K562 (cell line): ENCODE measurements around the gene LRRC59. TPM values are rescaled to one million over a fixed set of nuclear protein-coding genes. Genes with fewer than 3 reads are reported as not detected.

ENCODE experiments used
- ATF4 ChIP-seq: fragments of 450-650 bp; formaldehyde crosslinking; IDR thresholded peaks from 2 replicates; pipeline ENCODE4 v1.4.0; 2022; ENCODE audit warnings: mild to moderate bottlenecking, moderate library complexity
- COPS2 ChIP-seq: fragments of 450-650 bp; conservative IDR thresholded peaks from 2 replicates; pipeline ENCODE4 v1.6.1; 2016; ENCODE audit warnings: mild to moderate bottlenecking, moderate library complexity
- CREBBP ChIP-seq: IDR thresholded peaks from one replicate; pipeline ENCODE4 v1.6.1; 2012; ENCODE audit warnings: low read depth, mild to moderate bottlenecking, control low read depth, inconsistent platforms, low read length
- CREM ChIP-seq: IDR thresholded peaks from 2 replicates; pipeline ENCODE4 v1.6.1; 2014; ENCODE audit warnings: antibody characterized with exemption, low read depth
- FOSL1 ChIP-seq: fragments of 200-800 bp; sonication (Bioruptor generic); conservative IDR thresholded peaks from 2 replicates; pipeline ENCODE4 v1.6.1; 2016; ENCODE audit warnings: missing genetic modification characterization, missing compliant biosample characterization
- HNRNPL ChIP-seq: fragments of 200-400 bp; formaldehyde crosslinking; IDR thresholded peaks from 2 replicates; pipeline ENCODE4 v1.6.1; 2017; ENCODE audit warnings: low read depth, mild to moderate bottlenecking, low read length
- ID3 ChIP-seq, 2 experiments: fragments of 250-450 bp in 1 of 2; fragments of 450-650 bp in 1 of 2; sonication (Bioruptor Pico) in 1 of 2; IDR thresholded peaks; 2 replicates each; pipeline versions ENCODE4 v1.6.1 to v1.8.0; 2016 to 2021; ENCODE audit warnings: mild to moderate bottlenecking in 2 of 2, moderate library complexity in 2 of 2, missing compliant biosample characterization in 1 of 2, missing genetic modification characterization in 1 of 2
- ILK ChIP-seq: fragments of 450-650 bp; IDR thresholded peaks from 2 replicates; pipeline ENCODE4 v1.6.1; 2016; ENCODE audit warnings: missing genetic modification characterization, low read depth, mild to moderate bottlenecking, missing compliant biosample characterization, moderate library complexity, borderline replicate concordance
- IRF2 ChIP-seq: sonication (generic); formaldehyde crosslinking; IDR thresholded peaks from 2 replicates; pipeline ENCODE4 v1.8.1; 2022; ENCODE audit warnings: mild to moderate bottlenecking, missing genetic modification reagents
- KDM4B ChIP-seq, 2 experiments: fragments of 450-650 bp in 1 of 2; sonication (generic) in 1 of 2; IDR thresholded peaks; 2 replicates each; pipeline ENCODE4 v1.6.1; 2016 to 2017; ENCODE audit warnings: borderline replicate concordance in 2 of 2, antibody characterized with exemption in 1 of 2, low read depth in 1 of 2, mild to moderate bottlenecking in 1 of 2
- MLX ChIP-seq, 2 experiments: fragments of 450-650 bp in 1 of 2; sonication (generic) in 1 of 2; formaldehyde crosslinking; conservative IDR thresholded peaks; 2 replicates each; pipeline versions ENCODE4 v1.4.0 to v1.8.1; 2020 to 2022; ENCODE audit warnings: mild to moderate bottlenecking in 1 of 2, missing genetic modification reagents in 1 of 2
- NFATC3 ChIP-seq: fragments of 450-650 bp; IDR thresholded peaks from 2 replicates; pipeline ENCODE4 v1.6.1; 2017; ENCODE audit warnings: mild to moderate bottlenecking
- OTX1 ChIP-seq: fragments of 450-650 bp; formaldehyde crosslinking; IDR thresholded peaks from 2 replicates; pipeline ENCODE4 v1.4.0; 2022; ENCODE audit warnings: mild to moderate bottlenecking
- RBM17 ChIP-seq: fragments of 200-400 bp; formaldehyde crosslinking; IDR thresholded peaks from 2 replicates; pipeline ENCODE4 v1.6.1; 2017; ENCODE audit warnings: low read depth, mild to moderate bottlenecking, low read length, borderline replicate concordance
- SIN3B ChIP-seq: fragments of 450-650 bp; IDR thresholded peaks from 2 replicates; pipeline ENCODE4 v1.6.1; 2017; ENCODE audit warnings: low read depth, mild to moderate bottlenecking, moderate library complexity
- SP1 ChIP-seq: sonication (generic); formaldehyde crosslinking; IDR thresholded peaks from 2 replicates; pipeline ENCODE4 v1.8.1; 2022; ENCODE audit warnings: mild to moderate bottlenecking, missing genetic modification reagents
- SPI1 ChIP-seq: IDR thresholded peaks from 2 replicates; pipeline ENCODE4 v1.6.1; 2011; ENCODE audit warnings: low read depth, low read length, control low read depth, borderline replicate concordance
- TFAM ChIP-seq: fragments of 250-450 bp; sonication (Bioruptor Pico); conservative IDR thresholded peaks from 2 replicates; pipeline ENCODE4 v1.5.0; 2021; ENCODE audit warnings: mild to moderate bottlenecking, moderate library complexity
- UBTF ChIP-seq, 2 experiments: IDR thresholded peaks; 2 replicates each; pipeline ENCODE4 v1.6.1; 2012; ENCODE audit warnings: improper control_type of control experiment in 2 of 2, low read depth in 2 of 2, low read length in 2 of 2, borderline replicate concordance in 1 of 2
- YY1 ChIP-seq, 3 experiments: IDR thresholded peaks; 2 replicates each; pipeline ENCODE4 v1.6.1; 2011; ENCODE audit warnings: low read length in 2 of 3, mild to moderate bottlenecking in 2 of 3, moderate library complexity in 2 of 3, borderline replicate concordance in 1 of 3, control low read depth in 1 of 3, low read depth in 1 of 3; ENCODE audit not compliant: insufficient read depth in 3 of 3, insufficient replicate concordance in 2 of 3, control insufficient read depth in 1 of 3, insufficient read length in 1 of 3; ENCODE audit errors: extremely low read depth in 1 of 3
- ZFPM2 ChIP-seq: fragments of 250-450 bp; sonication (Bioruptor Pico); IDR thresholded peaks from 2 replicates; pipeline ENCODE4 v1.5.1; 2022; ENCODE audit warnings: mild to moderate bottlenecking
- ZNF354B ChIP-seq: fragments of 250-450 bp; sonication (Bioruptor Pico); IDR thresholded peaks from 2 replicates; pipeline ENCODE4 v1.4.0; 2020
- ZNF561 ChIP-seq: fragments of 450-650 bp; formaldehyde crosslinking; conservative IDR thresholded peaks from 2 replicates; pipeline ENCODE4 v1.4.0; 2020; ENCODE audit warnings: mild to moderate bottlenecking, moderate library complexity
- polyA plus RNA-seq, 8 experiments: library from polyadenylated mRNA; depleted of rRNA in 4 of 8; stranded (reverse) in 5 of 8; unstranded in 3 of 8; fragments of >200 nt; fragmentation: Nextera tagmentation in 2 of 8; fragmentation: Illumina TruSeq in 1 of 8; extraction: Ambion mirVana in 2 of 8; extraction: Trizol in 1 of 8; gene quantifications; 2 replicates each; pipeline versions ENCODE4 v1.2.1 to v1.2.3, GENCODE V29; 2011 to 2014; ENCODE audit warnings: inconsistent platforms in 1 of 8, missing spikeins in 1 of 8
- total RNA-seq, 7 experiments: library from RNA; depleted of rRNA in 6 of 7; stranded (reverse); fragments of >200 nt in 6 of 7; fragmentation: Illumina TruSeq in 2 of 7; extraction: Trizol in 2 of 7; gene quantifications; 2 replicates each; pipeline versions ENCODE4 v1.2.1 to v1.2.3, GENCODE V29; 2011 to 2021; ENCODE audit warnings: low replicate concordance in 1 of 7

LRRC59 gene
- total and polyA plus RNA-seq, 9 of the 15 experiments (the other 6 are each of a cell fraction or from before 2014, with no cell fraction given): 27.8 to 244 (median 154) TPM

- no peak for TF ChIP-seq ZNF354B (CRISPR knock-in tag)
- peak; percentile 83; the same call in 1 of the 2 replicates for TF ChIP-seq HNRNPL
- TF ChIP-seq UBTF (IDR thresholded peaks at IDR 0.05; ENCODE audit: borderline replicate concordance in 1 of 2, low read depth in 2 of 2, low read length in 2 of 2): no peak
- TF ChIP-seq CREBBP: no peak
- peak in 2 of 3 experiments; percentile 67 to 71 for TF ChIP-seq YY1 (IDR thresholded peaks at IDR 0.05; ENCODE audit: borderline replicate concordance in 1 of 3, control insufficient read depth in 1 of 3, extremely low read depth in 1 of 3, insufficient read depth in 3 of 3, insufficient read length in 1 of 3, insufficient replicate concordance in 2 of 3, low read depth in 1 of 3, low read length in 2 of 3)
- TF ChIP-seq ID3 (CRISPR knock-in tag; IDR thresholded peaks at IDR 0.05): no peak
- peak; percentile 93 for TF ChIP-seq ID3 (tag; IDR thresholded peaks at IDR 0.05)
- peak; percentile 97 for TF ChIP-seq SP1
- peak; percentile 83 for TF ChIP-seq SIN3B
- no peak for TF ChIP-seq ILK (tag)
- TF ChIP-seq COPS2: no peak
- TF ChIP-seq RBM17: no peak
- TF ChIP-seq CREM: peak; percentile 99
- TF ChIP-seq MLX (CRISPR knock-in tag; conservative IDR thresholded peaks at IDR 0.05): no peak
- TF ChIP-seq FOSL1 (tag): peak; percentile 77
- TF ChIP-seq NFATC3: no peak
- no peak for TF ChIP-seq ZFPM2 (CRISPR knock-in tag)
- no peak for TF ChIP-seq ATF4
- TF ChIP-seq KDM4B (IDR thresholded peaks at IDR 0.05; ENCODE audit: borderline replicate concordance in 2 of 2, low read depth in 1 of 2): 0 out of 4 replicates have a peak, but pooled peaks of 1 of the 2 experiments have one; percentile 78
- TF ChIP-seq SPI1: peak; percentile 65; the same call in 1 of the 2 replicates
- TF ChIP-seq OTX1 (CRISPR knock-in tag): peak; percentile 64; the same call in 1 of the 2 replicates
- TF ChIP-seq IRF2 (CRISPR knock-in tag): no peak
- no peak for TF ChIP-seq ZNF561 (CRISPR knock-in tag)
- no peak for TF ChIP-seq TFAM (CRISPR knock-in tag)
These were observed at the start of gene LRRC59 (continued) for GRCh38 chr17:50397111-50397918.
